Esophagus squamous epithelium (tissue), 4 donors: Measurements from ENCODE around the gene CITED4.

Experiments
- POLR2A ChIP-seq, 4 donors: fragments of 450-650 bp; IDR thresholded peaks; one replicate each; pipeline ENCODE4 v1.6.1; 2017; ENCODE audit warnings: antibody characterized with exemption in 4 of 4, mild to moderate bottlenecking in 4 of 4, moderate library complexity in 3 of 4
- TF ChIP-seq, protein P1 (sequence below), 6 experiments: fragments of 450-650 bp in 4 of 6; fragments of 200-600 bp in 2 of 6; sonication (generic) in 2 of 6; IDR thresholded peaks; one replicate each; pipeline ENCODE4 v1.5.1; 2016 to 2019; ENCODE audit warnings: antibody characterized with exemption in 6 of 6, mild to moderate bottlenecking in 4 of 6, moderate library complexity in 4 of 6

DNA sequence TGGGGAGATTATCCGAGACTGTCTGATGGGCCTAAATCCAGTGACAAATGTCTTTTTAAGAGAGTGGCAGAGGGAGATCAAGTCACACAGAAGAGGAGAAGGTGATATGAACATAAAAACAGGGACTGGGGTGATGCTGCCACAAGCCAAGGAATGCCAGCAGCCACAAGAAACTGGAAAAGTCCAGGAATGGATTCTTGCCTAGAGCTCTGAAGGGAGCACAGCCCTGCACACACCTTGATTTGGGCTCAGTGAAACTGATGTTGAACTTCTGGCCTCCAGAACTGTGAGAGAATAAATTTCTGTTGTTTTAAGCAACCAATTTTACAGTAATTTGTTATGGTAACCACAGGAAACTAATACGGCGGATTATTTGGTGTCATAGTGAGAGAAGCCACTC, 19.5 kb downstream of the CITED4 start:
- TF ChIP-seq, protein P1, sequence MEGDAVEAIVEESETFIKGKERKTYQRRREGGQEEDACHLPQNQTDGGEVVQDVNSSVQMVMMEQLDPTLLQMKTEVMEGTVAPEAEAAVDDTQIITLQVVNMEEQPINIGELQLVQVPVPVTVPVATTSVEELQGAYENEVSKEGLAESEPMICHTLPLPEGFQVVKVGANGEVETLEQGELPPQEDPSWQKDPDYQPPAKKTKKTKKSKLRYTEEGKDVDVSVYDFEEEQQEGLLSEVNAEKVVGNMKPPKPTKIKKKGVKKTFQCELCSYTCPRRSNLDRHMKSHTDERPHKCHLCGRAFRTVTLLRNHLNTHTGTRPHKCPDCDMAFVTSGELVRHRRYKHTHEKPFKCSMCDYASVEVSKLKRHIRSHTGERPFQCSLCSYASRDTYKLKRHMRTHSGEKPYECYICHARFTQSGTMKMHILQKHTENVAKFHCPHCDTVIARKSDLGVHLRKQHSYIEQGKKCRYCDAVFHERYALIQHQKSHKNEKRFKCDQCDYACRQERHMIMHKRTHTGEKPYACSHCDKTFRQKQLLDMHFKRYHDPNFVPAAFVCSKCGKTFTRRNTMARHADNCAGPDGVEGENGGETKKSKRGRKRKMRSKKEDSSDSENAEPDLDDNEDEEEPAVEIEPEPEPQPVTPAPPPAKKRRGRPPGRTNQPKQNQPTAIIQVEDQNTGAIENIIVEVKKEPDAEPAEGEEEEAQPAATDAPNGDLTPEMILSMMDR (IDR thresholded peaks at IDR 0.05), result no peak
- TF ChIP-seq POLR2A (IDR thresholded peaks at IDR 0.05), result no peak
